Loucy (cell line): ENCODE results near the gene SYT7.

Experiments
- EZH2phosphoT487 ChIP-seq: fragments of 200-600 bp; IDR thresholded peaks from 2 replicates; pipeline ENCODE4 v1.6.1; 2018; ENCODE audit warnings: antibody characterized with exemption, mild to moderate bottlenecking, moderate library complexity, borderline replicate concordance
- TF ChIP-seq, protein P1 (sequence below): fragments of 200-600 bp; sonication (generic); conservative IDR thresholded peaks from 2 replicates; pipeline ENCODE4 v1.5.1; 2014; ENCODE audit warnings: mild to moderate bottlenecking, antibody characterized with exemption, low read length

DNA sequence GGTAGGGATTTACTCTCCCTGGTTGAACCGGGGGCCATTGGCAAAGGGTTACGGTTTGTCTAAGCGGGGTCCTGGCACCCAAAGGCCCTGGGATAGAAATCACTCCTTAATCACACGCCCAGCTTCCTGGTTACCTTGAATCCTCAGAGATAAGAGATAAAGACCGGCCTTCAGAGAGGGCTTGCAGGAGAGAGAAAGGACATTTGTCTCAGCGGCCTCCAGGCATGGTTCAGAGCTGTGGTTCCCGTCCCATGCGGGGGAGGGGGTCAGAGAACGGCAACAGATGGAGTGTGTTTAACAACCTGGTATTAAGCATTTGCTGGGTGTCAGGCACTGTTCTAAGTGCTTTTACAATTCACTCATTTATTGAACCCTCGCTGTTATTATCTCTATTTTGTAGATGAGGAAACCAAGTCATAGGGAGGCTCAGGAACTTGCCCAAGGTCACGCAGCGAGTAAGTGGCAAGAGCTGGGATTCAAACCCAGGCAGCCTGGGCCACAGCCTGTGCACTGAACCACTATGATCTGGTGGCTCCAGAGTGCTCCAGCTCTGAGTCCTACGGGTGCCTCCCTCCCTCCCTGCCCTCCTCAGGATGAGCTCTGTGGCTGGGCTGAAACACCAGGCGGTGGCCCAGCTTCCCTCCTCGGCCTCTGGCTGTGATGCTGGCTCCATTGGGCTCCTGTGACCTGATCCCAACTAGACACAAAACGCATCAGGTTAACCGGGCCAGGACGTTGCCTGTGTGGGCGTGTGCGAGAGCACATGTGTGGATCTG lies 53.7 kb downstream of the SYT7 start:
- TF ChIP-seq, protein P1, sequence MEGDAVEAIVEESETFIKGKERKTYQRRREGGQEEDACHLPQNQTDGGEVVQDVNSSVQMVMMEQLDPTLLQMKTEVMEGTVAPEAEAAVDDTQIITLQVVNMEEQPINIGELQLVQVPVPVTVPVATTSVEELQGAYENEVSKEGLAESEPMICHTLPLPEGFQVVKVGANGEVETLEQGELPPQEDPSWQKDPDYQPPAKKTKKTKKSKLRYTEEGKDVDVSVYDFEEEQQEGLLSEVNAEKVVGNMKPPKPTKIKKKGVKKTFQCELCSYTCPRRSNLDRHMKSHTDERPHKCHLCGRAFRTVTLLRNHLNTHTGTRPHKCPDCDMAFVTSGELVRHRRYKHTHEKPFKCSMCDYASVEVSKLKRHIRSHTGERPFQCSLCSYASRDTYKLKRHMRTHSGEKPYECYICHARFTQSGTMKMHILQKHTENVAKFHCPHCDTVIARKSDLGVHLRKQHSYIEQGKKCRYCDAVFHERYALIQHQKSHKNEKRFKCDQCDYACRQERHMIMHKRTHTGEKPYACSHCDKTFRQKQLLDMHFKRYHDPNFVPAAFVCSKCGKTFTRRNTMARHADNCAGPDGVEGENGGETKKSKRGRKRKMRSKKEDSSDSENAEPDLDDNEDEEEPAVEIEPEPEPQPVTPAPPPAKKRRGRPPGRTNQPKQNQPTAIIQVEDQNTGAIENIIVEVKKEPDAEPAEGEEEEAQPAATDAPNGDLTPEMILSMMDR: no peak
- TF ChIP-seq EZH2phosphoT487: no peak
